Measurements from ENCODE around the gene ORM2. TPM values are rescaled to one million over a fixed set of nuclear protein-coding genes. Genes with fewer than 3 reads are reported as not detected.

The ORM2 gene
- polyA plus RNA-seq, 1 of the 3 experiments (the other 2 are of a cell fraction), result not detected

- Histone ChIP-seq H4K20me1 (ENCODE audit: insufficient read depth) (no peaks in the 10 kb centered on the region), H3F3A (replicated peaks; ENCODE audit: insufficient read depth) (peaks cover 3% of the 10 kb centered on the region), H3K4me1 (ENCODE audit: control insufficient read depth in 1 of 2, insufficient read depth in 2 of 2, low read depth in 1 of 2, low read length in 1 of 2) (peaks cover 0 to 5% of the 10 kb centered on the region in 2 experiments; a peak in 1 of 4 replicates), H3K4me3 (ENCODE audit: low read depth in 2 of 2, low read length in 1 of 2) (no peak overlapping the region), H3K79me2 (ENCODE audit: insufficient read depth) (no peaks in the 10 kb centered on the region), H3K9ac (no peak overlapping the region), H3K27me3 (ENCODE audit: insufficient read depth) (no peaks in the 10 kb centered on the region), H3K9me3 (no peaks in the 10 kb centered on the region), H3K4me2 (0 out of 2 replicates have a peak overlapping the region, but pooled peaks have one; percentile 19), H2AFZ (ENCODE audit: low read depth) (no peak overlapping the region), H3K36me3 (replicated peaks in 1 of 2; ENCODE audit: control insufficient read depth in 1 of 2, insufficient read depth in 2 of 2, low read length in 1 of 2) (no peaks in the 10 kb centered on the region), H3K27ac (ENCODE audit: low read depth in 2 of 2, low read length in 1 of 2) (no peak overlapping the region), H3K9me2 (no peaks in the 10 kb centered on the region)
- TF ChIP-seq RAD21 (IDR thresholded peaks at IDR 0.05; ENCODE audit: low read length) (no peak), USF2 (IDR thresholded peaks at IDR 0.05; ENCODE audit: borderline replicate concordance, low read depth, low read length) (no peak), MXI1 (IDR thresholded peaks at IDR 0.05; ENCODE audit: low read depth, low read length) (no peak), MEF2A (IDR thresholded peaks at IDR 0.05; ENCODE audit: borderline replicate concordance, low read depth) (no peak), RFX5 (IDR thresholded peaks at IDR 0.05; ENCODE audit: low read length) (no peak), TCF12 (IDR thresholded peaks at IDR 0.05) (no peak), EZH2phosphoT487 (IDR thresholded peaks at IDR 0.05; ENCODE audit: borderline replicate concordance, low read depth) (no peak), FOXJ3 (CRISPR knock-in tag; IDR thresholded peaks at IDR 0.05) (no peak), POLR2AphosphoS5 (IDR thresholded peaks at IDR 0.05; ENCODE audit: low read depth, low read length) (no peak), ELF1 (IDR thresholded peaks at IDR 0.05) (no peak), CHD2 (IDR thresholded peaks at IDR 0.05; ENCODE audit: low read length, partially characterized antibody) (no peak), RXRA (IDR thresholded peaks at IDR 0.05; ENCODE audit: borderline replicate concordance, low read depth) (no peak), USF1 (IDR thresholded peaks at IDR 0.05; ENCODE audit: borderline replicate concordance, low read depth) (no peak), YY1 (IDR thresholded peaks at IDR 0.05; ENCODE audit: low read depth) (no peak), SIN3A (IDR thresholded peaks at IDR 0.05; ENCODE audit: borderline replicate concordance, low read depth, low read length) (no peak), JUND (IDR thresholded peaks at IDR 0.05) (no peak)
- TF ChIP-seq, protein P1, sequence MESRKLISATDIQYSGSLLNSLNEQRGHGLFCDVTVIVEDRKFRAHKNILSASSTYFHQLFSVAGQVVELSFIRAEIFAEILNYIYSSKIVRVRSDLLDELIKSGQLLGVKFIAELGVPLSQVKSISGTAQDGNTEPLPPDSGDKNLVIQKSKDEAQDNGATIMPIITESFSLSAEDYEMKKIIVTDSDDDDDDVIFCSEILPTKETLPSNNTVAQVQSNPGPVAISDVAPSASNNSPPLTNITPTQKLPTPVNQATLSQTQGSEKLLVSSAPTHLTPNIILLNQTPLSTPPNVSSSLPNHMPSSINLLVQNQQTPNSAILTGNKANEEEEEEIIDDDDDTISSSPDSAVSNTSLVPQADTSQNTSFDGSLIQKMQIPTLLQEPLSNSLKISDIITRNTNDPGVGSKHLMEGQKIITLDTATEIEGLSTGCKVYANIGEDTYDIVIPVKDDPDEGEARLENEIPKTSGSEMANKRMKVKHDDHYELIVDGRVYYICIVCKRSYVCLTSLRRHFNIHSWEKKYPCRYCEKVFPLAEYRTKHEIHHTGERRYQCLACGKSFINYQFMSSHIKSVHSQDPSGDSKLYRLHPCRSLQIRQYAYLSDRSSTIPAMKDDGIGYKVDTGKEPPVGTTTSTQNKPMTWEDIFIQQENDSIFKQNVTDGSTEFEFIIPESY (IDR thresholded peaks at IDR 0.05; ENCODE audit: borderline replicate concordance, low read depth), result no peak
- TF ChIP-seq, protein P2, sequence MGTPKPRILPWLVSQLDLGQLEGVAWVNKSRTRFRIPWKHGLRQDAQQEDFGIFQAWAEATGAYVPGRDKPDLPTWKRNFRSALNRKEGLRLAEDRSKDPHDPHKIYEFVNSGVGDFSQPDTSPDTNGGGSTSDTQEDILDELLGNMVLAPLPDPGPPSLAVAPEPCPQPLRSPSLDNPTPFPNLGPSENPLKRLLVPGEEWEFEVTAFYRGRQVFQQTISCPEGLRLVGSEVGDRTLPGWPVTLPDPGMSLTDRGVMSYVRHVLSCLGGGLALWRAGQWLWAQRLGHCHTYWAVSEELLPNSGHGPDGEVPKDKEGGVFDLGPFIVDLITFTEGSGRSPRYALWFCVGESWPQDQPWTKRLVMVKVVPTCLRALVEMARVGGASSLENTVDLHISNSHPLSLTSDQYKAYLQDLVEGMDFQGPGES (IDR thresholded peaks at IDR 0.05; ENCODE audit: low read depth, low read length), result no peak
- DNase-seq, result no peak
- POLR2A ChIA-PET, result no interaction called here
- CTCF ChIA-PET, result interaction anchor here (1.0 kb wide), 1 partner anchor 26 kb away, joined by 3 read pairs; no protein-coding TSS in a partner anchor
- 17% methylated on average over 1 of the region's 2 CpGs for WGBS (ENCODE audit: low lambda C conversion rate)
Measured at GRCh38 chr9:114363424-114363823, 33.8 kb downstream of the ORM2 start.

All from SK-N-SH (cell line).